H1 (cell line): ENCODE measurements around the gene SNX3. TPM values are rescaled to one million over a fixed set of nuclear protein-coding genes. Genes with fewer than 3 reads are reported as not detected.

Experiments
- CTBP2 ChIP-seq: IDR thresholded peaks from 2 replicates; pipeline ENCODE4 v1.7.0; 2011; ENCODE audit warnings: borderline replicate concordance, mild to moderate bottlenecking, moderate library complexity, mixed read lengths, low read length; ENCODE audit not compliant: insufficient read depth, insufficient read length
- RXRA ChIP-seq: IDR thresholded peaks from 2 replicates; pipeline ENCODE4 v1.6.1; 2011; ENCODE audit warnings: low read depth, mild to moderate bottlenecking, low read length, moderate library complexity; ENCODE audit not compliant: insufficient read depth
- polyA plus RNA-seq, 7 experiments: library from polyadenylated mRNA; depleted of rRNA in 3 of 7; stranded (reverse) in 5 of 7; unstranded in 2 of 7; fragments of >200 nt in 5 of 7; fragments of 200-250 nt in 2 of 7; gene quantifications; 1 replicate in 5 of 7; 2 replicates in 1 of 7; 4 replicates in 1 of 7; pipeline versions ENCODE4 v1.2.1 to v1.2.3, GENCODE V29; 2011 to 2013; ENCODE audit warnings: missing spikeins in 2 of 7, mixed read lengths in 2 of 7
- total RNA-seq: library from RNA; stranded (reverse); fragmentation: NEBNext Ultra II Directional; extraction: Animal tissue kit (Norgen Biotek cat#: 25700); gene quantifications from 2 replicates; pipeline ENCODE4 v1.2.1, GENCODE V29; 2021
- TF ChIP-seq, protein P1 (sequence below): IDR thresholded peaks from 2 replicates; pipeline ENCODE4 v1.6.1; 2011; ENCODE audit warnings: low read length, improper control_type of control experiment

Gene SNX3
- total and polyA plus RNA-seq, 2 of the 8 experiments (the other 6 are each of a cell fraction or from before 2014, with no cell fraction given) = 72.5 to 150 TPM

- TF ChIP-seq CTBP2 (no peak), RXRA (no peak)
- TF ChIP-seq, protein P1, sequence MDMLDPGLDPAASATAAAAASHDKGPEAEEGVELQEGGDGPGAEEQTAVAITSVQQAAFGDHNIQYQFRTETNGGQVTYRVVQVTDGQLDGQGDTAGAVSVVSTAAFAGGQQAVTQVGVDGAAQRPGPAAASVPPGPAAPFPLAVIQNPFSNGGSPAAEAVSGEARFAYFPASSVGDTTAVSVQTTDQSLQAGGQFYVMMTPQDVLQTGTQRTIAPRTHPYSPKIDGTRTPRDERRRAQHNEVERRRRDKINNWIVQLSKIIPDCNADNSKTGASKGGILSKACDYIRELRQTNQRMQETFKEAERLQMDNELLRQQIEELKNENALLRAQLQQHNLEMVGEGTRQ = no peak
Measured at GRCh38 chr6:108294297-108294726, 33.5 kb upstream of the SNX3 start (continued).
